CD4-positive, alpha-beta T cell treated with Interferon alpha-2 for 1 hour (primary cell): Measurements from ENCODE around the gene FGD6.
"Not testable (repeated sequence)": the region's sequence is repeated elsewhere in the genome, so short reads cannot be mapped to it uniquely, and the experiment has no call there.

ENCODE experiments used
- DNase-seq, 2 donors: peaks; one replicate each; pipeline ENCODE4 v3.0.0-alpha.2; 2020 to 2022

The FGD6 gene

DNA sequence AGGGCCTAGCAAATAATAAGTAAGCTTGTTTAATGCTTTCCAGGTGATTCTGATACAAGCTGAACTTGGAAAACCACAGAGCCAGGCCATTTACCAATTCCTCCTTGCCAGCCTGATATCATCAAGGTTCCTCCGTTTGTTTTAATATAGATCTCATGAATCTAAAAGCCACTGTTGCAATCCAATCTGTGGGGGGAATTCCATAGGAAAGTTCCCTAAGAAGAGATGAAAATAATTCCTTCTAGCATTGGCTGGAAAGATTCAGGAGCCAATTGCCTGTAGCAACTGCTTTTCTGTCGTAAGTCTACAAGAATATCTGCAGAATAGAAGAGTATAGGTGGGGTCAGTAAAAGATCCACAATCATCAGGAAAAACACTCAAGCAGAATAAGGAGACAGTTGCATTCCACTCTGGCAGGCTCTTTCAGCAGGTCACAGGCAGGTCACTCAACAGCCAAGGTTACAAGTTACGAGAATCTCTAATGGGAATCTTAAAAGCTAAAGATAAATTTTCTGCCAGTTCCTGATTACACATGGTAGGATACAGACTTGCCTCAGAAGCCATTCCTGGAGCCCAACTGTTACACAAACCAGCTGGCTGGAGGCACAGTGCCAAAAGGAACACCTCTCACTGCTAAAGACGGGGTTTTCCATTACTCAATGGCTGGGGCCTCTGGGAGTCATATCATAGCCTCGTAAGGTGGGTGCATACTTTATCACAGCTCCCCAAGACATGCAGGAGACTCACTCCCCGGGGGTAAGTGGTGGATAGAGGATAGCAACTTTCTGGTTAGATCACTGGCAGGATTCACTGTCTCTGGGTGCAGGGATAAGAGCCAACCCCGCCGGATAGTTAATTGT lies 43.6 kb downstream of the FGD6 start:
- no peak for DNase-seq

DNA sequence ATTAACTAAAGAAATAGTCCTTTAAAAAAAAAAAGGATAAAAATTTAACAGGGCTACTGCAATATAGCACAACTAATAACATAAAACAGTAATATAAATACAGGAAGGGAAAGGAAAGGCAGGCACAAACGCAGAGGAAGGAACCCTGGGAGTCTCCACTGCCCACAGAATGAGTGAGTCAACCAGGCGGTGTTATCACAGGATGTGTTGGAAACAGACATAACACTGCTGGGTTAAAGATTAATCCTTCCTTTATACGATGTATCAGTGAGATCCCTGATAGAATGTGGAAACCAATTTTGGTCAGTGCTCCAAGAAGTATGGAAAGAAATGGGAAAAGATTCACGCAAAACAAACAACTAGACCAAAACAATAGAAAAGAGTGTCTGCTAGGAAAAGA lies 47.9 kb downstream of the FGD6 start:
- no peak for DNase-seq

DNA sequence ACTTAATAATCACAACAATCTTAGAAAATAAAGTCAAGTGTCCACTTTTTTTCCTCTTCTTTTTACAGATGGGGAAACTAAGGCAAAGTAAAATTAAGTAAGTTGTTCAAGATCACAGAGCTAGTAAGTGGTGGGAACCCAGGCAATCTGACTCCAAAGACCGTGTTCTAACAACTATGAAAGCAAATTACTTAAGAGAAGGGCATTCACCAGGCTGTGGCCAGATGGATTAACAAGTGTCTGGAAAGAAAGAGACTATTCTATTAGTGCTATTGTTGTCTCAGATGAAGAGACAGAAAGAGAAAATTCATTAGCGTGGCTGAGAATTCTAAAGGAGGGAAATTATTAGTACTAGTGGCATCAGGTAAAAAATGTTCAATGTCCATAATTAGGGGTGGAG lies 48.5 kb downstream of the FGD6 start:
- no peak for DNase-seq

DNA sequence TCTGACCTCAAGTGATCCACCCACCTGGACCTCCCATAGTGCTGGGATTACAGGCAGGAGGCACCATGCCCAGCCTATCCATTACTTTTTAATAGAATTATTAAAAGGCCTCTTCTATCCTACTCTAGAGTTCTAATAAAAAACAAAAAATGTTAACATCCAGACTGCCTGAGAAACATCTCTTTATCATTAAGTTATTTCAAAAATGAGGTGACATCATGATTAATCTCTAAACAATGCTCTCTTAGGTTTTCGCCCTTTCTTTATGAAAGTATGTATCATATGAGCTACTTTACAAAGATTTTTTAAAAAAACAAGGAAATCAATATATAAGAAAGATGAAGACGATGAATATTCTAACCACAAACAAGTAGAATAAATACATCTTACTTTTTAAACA lies 52.6 kb downstream of the FGD6 start:
- DNase-seq = no peak

DNA sequence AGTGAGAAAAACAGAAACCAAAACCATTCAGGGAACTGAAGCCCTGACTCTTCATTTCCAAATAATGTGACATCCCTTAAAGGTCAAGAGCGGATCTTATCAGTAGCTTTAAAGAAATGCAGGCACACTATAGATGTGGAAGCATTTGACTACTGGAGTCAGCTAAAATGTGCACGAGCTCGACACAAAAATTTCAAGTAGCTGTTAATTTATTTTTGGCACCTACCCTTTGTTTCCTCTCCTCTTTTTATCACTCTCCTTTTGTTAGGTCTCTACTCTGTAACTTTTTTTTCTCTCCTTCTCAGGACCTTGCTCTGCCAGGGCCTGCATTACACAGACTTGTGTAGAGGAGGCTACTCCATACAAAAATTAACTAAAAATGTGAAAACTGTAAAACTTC lies 58.3 kb downstream of the FGD6 start:
- no peak for DNase-seq

DNA sequence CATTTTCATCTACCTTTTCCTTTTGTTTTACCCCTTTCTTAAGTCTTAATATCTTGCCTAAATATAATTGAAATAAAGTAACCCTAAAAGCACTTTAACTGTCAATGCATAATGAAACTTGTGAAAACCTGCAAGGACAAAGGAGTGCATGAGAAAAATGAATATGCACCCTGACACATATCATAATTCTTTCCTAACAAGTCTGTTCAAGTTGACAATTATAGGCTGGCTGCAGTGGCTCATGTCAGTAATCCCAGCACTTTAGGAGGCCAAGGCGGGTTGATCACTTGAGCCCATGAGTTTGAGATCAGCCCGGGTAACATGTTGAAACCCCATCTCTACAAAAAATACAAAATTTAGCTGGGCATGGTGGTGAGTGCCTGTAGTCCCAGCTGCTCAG lies 65.4 kb downstream of the FGD6 start:
- DNase-seq = no peak

DNA sequence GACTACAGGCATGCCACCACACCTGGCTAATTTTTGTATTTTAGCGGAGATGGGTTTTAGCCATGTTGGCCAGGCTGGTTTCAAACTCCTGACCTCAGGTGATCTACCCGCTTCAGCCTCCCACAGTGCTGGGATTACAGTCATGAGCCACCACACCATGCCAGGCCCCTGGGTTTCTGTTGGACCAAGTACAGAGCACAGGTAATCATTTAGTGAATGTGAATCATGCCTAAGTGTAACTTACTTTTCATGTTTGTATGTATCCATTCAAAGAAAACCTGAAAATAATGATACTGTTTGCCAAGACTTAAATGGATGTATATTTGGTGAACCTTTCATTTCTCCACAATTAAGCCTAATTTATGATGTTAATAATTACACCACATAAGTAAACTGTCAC lies 65.9 kb downstream of the FGD6 start:
- DNase-seq = no peak

DNA sequence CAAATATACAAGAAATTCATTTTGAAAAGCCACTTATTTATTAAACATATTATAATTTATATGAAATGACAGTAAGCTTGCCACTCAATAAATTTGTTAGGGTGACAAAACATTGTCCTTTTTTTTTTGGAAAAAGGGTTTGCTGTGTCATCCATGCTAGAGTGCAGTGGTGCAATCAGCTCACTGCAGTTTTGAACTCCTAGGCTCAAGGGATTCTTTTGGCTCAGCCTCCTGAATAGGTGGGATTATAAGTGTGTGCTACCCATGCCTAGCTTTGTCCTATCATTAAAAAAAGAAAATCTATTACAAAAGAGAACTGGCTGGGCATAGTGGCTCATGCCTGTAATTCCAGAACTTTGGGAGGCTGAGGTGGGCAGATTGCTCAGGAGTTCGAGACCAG lies 66.8 kb downstream of the FGD6 start:
- DNase-seq = no peak

DNA sequence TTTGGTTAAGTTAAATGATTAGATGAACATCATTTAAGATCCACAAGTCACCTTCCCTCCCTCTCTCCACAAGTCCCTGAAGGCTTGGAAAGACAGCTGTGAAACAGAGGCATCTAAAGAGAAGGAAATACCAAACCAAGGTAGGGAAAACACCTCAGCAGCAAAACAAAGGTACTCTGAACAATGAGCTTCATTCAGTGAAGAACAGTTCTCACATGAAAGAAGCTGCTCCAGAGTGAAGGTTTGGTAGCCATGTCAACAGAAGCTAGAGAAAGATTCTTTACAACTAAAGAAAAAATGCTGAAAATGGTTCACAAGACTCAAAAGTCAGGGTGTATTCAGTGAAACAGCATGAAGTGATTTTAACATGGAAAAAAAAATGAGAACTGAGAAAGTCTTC lies 69.4 kb downstream of the FGD6 start:
- DNase-seq = no peak

DNA sequence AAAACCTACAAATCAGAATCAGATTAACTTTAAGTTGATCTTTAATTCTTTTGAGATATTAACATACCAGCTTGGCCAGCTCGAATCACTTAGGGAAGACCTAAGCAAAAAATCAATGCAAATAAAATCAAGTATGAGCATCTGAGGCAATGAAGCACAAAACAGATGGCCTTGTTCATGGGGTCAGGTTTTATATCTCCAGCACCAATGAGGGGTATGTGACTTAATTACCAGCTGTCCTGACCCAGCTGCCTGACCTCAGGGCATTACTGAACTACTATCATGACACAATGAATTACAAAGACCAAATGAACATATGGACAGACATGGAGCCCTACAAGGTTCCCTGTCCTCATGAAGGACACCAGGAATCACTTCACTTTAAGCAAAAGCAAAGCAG lies 70.5 kb downstream of the FGD6 start:
- no peak for DNase-seq

DNA sequence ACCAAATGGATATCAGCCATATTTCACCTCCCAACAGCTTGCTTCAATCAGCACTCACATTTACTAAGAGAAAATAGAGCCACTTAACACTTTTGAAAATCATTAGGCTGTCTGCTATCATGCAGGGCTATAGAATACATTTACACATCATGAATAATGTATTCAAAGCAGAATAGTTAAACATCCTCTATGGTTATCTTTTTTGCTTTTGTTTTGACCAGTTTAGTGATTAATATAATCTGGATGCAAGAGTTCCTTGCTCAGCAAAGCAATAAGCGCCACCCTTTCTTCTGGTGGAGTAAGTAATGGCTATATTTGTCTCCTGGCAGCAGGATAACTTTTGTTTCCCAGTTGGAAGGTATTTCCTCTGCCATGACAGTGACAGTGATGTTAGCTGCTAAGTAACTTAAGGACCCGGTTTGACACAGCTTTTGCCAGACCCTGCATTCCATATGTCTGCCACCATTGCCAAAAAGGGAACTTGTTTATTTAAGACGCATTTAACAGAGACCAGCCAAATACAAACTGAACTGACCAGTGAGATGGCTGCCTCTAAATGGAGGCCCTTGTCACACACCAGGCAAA lies 73.6 kb downstream of the FGD6 start:
- DNase-seq = no peak

DNA sequence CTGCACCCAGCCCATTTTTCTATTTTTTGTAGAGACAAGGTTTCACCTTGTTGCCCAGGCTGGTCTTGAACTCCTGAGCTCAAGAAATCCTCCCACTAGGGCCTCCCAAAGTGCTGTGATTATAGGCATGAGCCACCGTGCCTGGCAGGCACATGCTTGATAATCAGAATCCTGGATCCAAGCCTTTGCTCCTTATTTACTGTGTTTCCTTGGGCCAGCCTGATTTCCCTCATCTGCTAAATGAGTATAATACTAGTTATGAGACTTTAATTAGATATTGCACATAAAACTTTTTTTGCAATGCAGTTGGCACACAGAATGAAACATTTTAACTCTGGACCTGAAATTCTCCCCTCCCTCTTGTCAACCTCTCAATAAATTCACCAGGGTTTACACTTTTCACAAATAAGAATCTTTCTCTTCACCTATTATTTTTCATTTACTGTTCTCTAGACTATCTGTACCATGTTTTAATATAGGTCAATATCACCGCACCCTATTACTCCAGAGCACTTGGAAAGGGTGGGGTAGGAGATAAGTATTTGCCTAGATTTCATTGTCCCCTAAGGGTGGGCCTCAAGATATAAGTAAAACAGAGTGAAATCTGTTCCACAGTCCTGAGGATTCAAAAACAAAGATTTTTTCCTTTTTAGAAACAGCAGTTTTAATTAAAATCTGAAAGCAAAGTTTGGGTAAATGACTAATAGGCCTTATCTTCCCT lies 74.7 kb downstream of the FGD6 start:
- DNase-seq = no peak

DNA sequence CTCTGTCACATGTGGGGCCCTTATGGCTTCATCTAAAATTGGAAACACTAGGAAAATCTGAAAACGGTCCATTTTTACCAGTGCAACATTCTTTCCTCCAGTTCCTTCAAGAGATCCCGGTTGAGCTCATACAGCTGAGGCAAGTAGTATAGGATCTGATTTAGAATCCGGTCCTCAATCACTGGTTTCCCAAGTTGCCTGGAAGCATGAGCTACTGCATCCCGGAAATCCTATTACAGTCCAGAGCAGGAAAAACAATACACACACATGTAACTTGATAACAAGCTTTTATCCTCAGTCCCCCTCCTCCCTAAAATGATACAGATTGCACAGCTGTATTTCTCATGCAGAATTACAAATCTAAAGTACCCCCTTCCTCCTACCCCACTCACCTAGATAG lies 76.0 kb downstream of the FGD6 start:
- no peak for DNase-seq

DNA sequence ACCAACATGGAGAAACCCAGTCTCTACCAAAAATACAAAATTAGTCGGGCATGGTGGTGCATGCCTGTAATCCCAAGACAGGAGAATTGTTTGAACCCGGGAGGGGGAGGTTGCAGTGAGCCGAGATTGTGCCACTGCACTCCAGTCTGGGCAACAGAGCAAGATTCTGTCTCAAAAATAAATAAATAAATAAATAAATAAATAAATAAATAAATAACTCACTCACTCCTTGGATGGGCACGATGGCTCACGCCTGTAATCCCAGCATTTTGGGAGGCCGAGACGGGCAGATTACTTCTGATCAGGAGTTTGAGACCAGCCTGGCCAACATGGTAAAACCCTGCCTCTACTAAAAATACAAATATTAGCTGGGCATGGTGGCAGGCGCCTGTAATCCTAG lies 79.2 kb downstream of the FGD6 start:
- not testable (repeated sequence) for DNase-seq

DNA sequence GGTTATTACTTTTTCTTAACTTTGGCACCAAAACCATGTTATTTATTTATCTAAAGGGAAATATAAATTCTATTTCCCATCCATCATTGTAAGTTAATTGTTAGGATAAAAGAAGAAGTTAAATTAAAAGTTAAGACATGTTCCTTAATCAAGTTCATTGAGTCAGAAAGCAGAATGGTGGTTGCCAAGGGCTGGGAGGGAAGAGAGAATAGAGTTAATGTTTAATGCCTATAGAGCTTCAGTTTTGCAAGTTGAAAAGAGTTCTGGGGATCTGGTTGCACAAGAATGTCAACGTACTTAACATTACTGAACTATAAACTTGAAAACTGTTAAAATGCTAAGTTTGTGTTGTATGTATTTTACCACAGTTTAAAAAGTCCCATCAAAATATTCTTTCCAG lies 80.7 kb downstream of the FGD6 start:
- DNase-seq = no peak

DNA sequence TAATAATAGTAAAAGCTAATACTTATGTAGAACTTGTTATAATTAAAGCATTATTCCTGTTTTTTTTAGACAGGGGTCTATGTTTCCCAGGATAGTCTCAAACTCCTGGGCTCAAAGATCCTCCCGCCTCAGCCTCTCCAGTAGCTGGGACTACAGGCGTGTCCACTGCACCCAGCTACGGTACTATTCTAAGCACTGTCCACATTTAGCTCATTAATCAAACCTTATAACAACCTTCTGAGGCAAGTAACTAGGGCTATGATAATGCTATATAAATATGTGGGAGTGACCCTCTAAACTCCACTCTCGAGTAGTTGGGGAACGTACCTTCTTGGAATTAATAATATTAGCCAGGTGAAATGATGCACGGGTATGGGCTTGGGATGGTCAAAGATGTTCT lies 83.2 kb downstream of the FGD6 start:
- DNase-seq = no peak

DNA sequence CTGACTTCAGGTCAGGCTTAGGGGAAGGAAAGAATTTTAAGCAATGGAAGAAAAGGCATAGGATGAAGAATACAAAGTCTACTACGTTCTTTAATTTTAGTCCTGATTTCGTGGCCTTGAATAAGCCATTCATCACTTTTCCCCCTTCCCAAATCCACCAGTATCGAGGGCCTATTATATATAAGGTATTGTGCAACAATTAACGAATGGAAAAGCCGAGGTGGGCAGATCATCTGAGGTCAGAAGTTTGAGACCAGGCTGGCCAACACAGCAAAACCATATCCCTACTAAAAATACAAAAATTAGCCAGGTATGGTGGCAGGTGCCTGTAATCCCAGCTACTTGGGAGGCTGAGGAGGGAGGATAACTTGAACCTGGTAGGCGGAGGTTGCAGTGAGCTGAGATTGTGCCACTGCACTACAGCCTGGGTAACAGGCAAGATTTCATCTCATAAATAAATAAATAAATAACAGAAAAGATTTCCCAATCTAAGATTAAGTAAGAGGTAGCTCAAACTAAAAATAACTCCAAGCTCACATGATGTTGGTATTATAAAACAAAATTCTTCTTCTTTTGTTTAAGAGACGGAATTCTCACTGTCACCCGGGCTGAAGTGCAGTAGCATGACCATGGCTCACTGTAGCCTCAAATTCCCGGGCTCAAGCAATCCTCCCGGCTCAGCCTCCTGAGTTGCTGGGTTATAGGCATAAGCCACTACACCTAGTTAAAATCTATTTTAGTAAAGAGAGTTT lies 85.5 kb downstream of the FGD6 start:
- DNase-seq = no peak

DNA sequence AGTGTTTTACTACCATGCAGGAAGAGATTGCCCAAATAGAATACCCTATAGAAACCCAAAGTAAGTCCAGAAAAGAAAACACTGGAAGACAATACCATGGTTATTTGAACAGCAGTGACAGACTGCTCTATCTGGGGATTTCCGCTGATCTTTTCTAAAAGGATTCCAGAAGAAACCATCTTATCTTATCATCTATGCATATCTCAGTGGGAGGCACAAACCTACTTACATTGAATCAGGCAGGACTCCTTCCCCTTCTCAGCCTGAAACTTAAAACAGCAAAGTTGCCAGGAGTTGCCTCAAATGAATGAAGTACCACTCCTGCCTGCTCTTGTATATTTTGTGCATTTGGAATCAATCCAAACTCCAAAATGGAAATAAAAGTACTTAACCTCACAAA lies 87.2 kb downstream of the FGD6 start:
- DNase-seq = no peak

DNA sequence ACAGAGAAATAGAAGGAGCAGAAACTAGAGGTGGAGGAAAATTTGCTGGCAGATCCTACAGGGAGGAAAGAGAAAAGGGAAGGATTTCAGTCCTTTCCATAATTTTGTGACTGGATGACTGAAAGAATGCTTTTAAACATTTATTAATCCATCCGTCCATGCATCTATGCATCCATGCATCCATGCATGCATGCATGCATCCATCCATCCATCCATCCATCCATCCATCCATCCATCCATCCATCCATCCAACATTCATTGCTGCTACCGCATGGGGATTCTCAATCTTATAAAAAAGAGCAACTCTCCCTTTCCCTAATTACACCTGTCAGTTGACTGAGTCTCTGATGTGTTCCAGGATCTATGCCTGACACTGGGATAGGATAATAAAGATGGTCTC lies 88.2 kb downstream of the FGD6 start:
- DNase-seq = no peak

DNA sequence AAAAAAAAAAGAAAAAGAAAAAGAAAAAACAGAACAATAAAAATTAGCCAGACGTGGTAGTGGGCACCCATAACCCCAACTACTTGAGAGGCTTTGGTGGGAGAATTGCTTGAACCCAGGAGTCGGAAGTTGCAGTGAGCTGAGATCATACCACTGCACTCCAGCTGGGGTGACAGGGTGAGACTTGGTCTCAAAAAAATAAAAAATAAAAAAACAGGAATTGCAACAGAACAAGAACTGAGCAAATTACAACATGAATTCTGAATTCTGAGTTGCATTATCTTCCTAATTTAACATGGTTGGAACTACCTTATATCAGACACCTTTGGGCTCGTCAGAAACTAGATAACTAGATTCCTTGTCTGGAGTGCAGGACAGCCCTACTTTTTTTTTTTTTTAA lies 90.5 kb downstream of the FGD6 start:
- no peak for DNase-seq

DNA sequence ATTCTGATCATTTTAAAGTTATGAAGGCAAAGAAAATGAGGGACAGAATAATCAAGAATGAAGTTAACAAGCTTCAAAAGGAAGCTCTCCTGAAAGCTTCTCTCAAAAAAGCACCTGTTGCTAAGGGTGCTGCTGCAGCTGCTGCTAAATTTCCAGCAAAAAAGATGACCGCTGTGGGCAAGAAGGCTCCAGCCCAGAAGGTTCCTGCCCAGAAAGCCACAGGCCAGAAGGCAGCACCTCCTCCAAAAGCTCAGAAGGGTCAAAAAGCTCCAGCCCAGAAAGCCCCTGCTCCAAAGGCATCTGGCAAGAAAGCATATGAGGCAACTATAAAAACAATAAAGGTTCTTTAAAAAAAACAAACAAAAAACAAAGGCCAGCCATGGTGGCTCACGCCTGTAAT lies 91.2 kb downstream of the FGD6 start:
- DNase-seq = no peak

DNA sequence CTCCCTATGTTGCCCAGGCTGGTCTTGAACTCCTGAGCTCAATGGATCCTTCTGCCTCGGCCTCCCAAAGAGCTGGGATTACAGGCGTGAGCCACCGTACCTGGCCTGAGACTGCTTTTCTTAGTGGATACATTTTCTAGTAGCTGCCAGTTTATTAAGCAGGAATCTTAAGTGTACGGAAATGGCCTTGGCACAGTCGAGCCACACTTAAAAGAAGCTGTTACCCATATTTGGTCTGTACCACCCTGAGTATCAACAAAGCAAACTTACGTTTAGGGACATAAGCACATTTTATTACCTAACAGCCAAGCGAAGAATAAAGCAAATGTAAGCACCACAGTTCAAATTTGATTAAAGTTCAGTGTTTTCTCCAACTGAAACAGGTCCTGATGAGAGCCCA lies 93.2 kb downstream of the FGD6 start:
- DNase-seq = no peak

DNA sequence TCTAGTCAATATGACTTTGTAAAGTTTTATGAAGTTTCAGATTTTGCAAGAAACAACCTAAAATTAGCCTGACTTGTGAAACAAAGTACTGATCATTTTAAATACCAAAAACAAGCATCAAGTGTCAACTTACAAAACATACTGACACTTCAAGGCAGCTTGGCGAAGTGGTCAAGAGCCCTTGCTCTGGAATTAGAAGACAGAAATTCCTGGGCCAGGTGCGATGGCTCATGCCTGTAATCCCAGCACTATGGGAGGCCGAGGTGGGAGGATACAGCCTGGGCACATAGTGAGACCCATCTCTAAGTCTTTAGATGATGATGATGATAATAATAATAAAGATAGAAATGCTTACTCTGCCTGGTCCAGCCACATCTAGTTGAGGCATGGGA lies 98.5 kb downstream of the FGD6 start:
- DNase-seq = no peak
